GM18519 (cell line): Measurements from ENCODE around the gene TMEM187.

Experiments
- ATAC-seq: cut with Tn5 transposase; IDR thresholded peaks from one replicate; pipeline ENCODE4 v1.9.1; 2021; ENCODE audit warnings: mild to moderate bottlenecking, moderate library complexity; ENCODE audit not compliant: unreplicated experiment, low FRiP score

The TMEM187 gene

DNA sequence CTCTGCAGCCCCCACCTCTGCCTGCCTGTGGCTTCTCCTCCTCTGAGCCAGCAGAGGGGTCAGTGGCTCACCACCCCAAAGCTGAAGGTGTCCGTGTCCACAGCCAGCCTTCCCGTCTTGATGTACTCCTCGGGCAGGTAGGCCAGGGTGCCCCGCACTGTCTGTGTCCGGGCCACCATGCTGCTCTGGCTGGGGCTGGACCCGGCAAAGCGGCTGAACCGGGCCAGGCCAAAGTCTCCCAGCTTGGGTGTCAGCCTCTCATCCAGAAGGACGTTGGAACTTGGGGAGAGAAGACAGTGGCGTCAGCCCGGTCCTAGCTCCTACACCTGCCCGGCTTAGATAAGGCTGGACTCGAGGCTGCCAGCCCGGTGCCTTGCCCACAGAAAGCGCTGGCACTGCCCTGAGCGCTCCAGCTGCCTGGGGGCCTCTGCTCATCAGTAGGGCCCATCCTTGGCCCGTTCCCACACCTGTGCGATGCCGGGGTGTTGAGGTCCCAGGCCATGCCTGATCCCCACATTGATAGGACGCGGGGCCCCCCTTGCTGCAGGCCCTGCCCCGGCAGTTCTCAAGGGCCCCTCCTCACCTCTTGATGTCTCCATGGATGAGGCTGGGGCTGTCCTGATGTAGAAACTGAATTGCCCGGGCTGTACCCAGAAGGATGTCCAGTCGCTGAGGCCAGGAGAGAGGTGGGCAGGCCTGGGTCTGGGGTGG is 44.0 kb downstream of the TMEM187 start:
- no peak for ATAC-seq

DNA sequence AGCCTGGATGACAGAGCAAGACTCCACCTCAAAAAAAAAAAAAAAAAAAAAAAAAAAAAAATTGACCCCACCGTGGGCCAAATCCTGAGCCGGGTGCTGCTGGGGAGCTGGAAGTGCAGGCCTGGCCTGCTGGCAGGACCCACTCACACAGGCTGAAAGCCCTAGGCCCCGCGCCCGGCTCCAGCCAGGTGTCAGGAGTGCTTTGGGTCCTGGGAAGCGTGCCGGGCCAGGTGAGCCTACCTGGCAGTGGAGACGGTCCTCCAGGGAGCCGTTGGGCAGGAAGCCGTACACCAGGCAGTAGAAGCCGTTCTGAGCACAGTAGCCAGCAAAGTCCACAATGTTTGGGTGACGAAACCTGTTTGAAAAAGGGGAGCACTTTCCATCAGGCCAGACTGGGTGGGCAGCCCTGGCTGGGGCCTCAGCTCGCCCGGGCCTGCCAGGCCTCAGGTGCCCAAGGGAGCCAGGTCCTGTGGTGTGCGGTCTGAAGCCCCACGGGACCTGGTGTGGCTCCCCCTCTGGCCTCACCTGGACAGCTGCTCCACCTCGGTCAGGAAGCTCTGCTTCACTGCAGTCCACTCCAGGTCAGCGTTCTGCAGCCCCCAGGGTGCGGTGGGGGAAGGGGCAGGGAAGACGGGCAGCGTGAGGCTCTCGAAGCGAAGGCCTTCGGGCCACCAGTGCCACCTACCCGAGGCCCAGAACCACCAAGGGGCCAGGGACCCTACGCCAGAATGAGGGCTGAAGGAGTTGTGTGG is 45.4 kb downstream of the TMEM187 start:
- ATAC-seq = no peak

DNA sequence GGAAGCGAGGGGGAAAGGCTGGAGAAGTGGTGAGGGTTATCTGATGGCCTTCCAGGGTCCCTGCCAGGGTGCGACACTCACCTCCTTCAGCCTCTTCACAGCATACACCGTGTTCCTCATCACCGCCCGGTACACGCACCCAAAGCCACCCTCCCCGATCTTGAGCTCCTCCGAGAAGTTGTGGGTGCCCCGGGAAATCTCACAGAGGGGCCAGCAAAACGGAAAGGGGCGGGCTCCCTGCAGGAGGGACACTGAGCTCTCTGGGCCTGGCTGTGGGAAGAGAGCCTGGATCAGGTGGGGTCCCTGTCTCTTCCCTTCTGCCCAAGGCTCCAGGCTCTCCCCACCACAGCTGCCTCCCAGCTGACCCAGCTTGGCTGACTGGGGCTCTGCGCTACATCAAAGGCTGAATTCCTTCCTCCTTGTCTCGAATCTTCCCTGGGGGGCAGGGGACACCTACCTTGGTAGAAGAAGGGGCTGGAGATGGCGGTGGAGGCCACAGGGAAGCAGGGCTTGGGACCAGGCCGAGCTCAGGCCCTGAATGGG is 46.0 kb downstream of the TMEM187 start:
- no peak for ATAC-seq

DNA sequence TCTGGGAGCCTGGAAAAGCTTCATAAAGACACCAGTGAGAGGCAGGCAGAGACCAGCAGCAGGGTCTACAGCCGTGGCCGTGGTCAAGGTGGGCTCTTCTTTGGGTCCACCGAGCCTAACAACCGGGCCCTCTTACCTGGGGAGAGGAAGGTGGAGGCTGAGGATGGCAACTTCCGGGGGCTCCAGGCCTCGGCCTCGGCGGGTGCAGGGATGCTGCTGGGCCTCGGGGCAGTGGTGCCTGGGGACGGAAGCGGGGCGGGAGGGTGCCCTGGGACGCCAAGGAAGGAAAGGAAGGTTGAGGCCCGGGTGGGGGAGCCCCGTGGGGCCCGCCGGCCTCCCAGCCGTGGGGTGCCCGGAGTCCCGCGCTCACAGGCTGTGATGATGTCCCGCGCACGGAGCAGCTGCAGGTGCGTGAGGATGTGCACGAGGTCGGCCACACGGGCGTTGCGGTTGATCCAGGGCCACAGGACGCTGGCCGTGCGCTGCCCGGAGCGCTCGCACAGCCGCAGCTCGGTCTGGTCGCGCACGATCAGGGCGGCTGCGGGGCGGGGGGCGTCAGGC is 46.6 kb downstream of the TMEM187 start:
- ATAC-seq = no peak

DNA sequence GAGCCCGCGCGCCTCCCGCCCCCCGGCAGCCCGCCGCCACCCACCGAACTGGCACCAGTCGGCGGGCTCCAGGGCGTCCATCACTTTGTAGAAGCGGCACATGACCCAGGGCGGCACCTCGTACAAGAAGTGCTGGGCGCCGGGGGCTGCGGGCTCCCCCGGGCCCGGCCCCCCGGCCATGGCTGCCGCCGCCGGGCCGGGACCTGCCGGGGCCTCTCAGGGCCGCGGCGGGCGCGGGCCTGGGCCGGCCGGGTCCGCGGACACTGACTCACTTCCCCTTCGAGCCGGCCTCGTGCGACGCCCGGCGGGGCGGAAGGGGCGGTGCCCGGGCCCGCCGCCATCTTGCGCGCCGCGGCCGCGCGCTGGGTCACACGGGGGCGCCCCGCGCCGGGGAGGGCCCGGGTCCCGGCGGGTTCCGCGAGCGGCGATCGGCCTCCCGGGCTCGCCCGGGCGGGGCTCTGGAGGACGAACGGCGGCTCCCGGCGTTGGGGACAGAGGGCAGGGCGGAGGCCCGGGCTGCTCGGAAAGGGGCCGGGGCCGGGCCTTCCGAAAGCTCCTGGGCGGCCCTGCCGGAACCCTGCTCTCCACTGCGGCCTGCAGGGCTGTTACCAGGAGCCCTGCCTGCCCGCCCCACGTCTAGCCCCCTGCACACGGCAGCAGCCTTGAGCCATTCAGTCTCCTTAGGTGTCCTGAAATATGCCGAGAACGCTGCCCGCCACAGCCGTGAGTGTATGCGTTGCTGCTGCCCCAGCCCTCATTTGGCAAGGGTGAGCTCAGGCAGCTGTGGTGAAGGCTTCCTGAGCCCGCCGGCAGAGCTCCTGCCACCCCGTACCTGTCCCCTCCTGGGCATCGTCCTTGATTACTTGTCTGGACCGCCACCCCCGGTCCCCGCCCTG is 47.3 kb downstream of the TMEM187 start, which contains the start of gene IRAK1:
Gene IRAK1 (minus strand): TSS at position 270 of the 896 bp plus-strand sequence. CDS start 90 bp downstream, at position 180.
- ATAC-seq = no peak

DNA sequence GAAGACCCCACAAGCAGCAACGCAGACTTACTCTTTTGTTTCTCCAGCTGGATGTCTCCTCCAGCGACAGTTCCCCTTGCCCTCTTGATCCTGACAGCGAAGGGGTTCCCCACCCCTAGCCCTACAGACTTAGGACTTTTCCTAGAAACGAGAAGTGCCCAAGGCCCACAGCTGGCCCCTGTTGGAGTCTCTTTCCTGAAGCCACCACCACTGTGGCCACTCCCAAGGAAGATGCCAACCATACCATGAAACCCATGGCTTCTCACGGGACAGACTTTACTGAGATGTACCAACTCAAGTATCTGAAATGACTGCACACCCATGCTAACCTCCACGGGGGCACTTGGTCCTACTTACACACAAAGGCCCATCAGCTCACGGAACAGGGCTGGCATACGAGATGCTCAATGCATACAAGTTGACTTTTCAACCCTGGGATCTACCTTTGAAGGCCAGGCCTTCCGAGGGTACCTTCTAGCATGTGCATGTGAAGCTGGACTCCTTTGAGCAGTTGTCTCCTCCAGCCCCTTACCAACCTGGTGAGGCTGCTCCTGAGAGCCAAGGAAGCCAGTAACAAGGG is 48.1 kb downstream of the TMEM187 start:
- no peak for ATAC-seq

DNA sequence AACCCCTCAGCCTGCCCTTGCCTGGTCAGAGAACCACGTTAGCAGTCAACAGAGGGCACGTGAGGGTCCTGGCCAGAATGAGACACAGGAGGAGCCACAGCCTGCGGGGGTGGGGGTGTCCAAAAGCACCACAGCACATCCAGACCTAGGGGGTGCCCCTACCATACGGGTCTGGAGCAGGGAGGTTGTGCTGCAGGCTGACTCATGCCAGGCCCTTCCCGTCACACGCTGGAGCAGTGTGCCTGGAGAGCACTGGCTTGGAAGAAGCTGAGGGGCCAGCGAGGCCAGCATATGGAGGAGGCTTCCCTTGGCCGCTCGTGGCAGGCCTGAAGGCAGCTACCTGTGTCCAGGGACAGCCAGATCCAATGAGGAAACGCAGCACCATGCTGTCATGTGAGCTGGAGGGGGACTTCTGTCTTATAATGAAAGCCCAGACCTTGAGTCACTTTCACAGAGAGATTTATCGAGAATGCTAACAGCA is 48.6 kb downstream of the TMEM187 start:
- ATAC-seq = no peak

DNA sequence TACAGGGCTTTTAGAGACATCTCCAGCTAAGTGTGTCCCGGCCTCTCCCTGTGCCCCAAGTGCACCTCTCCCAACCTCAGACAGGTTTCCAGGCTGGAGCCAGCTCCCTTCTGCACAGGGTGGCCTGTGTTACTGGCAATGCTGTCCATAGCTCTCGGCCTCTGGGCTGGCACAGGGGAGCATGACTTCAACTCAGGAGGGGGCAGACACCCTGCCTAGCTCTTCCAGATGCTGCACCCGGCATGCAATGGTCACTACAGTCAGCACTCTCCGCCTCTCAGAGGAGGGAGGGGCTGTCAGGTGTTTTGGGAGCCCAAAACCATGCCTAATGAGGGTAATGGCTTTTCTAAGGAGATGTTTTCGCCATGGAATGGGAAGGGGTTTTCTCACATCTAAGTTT is 49.6 kb downstream of the TMEM187 start:
- no peak for ATAC-seq

DNA sequence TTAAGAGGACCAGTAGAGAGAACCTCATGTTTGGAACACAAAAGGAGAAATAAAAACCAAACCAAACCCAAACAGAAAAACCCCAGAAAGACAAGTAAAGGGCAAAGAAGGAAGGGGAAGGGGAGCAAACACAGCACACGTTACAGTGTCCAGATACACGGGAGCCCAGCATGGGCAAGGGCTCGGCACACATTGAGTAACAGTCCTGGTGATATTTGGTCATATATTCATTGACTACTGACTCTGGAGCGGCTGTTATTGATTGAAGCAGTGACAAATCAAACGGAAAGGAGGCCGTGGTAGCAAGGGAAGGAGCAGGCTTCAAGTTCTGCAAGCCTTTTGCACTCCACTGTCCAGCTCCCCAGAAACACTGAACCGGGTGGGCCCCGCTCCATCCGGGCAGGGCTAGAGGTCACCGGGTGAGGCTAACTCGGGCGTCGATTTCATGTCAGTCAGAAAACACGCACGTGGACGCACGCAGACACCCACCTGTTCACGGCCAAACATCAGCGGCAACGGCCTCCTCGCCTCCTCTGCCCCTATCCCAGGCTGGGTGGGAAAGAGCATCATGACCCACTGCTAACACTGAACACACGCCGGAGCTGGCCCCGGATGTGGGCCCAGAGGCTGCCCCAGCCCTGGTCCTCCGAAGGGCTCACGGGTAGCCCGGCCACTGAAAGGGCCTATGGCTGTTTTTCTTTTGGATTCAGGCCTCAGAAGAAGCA is 50.9 kb downstream of the TMEM187 start:
- no peak for ATAC-seq

DNA sequence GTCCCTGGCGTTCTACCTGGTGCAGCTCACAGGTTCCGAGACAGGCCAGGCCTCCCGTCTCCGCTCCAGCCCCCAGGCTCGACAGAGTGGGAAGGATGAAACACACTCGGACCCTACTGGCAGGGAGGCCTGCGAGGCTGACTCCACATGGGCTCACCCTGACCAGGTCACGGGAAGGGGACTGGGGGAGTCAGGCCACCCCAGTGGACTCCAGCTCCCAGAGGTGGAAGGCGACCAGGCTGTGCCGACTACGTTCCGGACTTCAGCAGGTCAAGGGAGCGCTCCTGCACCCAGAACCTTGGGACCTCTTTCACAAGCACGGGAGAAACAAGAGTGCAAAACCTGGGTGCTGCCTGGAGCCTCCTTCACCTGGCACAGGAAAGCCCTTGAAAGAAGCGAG is 51.7 kb downstream of the TMEM187 start:
- no peak for ATAC-seq

DNA sequence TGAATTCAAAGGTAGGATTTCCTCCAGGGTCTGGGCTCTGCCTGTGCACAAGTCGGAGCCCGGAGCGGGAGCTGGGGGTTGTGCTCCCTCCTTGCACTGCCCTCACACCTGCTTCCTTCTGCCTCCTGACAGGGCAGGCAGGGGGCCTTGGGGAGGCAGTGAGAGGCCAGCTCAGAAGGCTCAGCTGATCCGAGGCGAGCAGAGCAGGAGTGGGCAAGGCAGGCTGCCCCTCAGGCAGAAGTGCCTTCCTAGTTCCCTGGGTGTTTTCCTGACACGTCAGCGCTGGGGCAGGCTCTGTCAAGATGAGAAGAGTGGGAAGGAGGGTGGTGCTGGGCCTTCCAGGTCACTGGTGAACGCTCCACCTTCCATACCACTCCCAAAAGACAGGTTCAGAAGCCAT is 52.7 kb downstream of the TMEM187 start:
- no peak for ATAC-seq

DNA sequence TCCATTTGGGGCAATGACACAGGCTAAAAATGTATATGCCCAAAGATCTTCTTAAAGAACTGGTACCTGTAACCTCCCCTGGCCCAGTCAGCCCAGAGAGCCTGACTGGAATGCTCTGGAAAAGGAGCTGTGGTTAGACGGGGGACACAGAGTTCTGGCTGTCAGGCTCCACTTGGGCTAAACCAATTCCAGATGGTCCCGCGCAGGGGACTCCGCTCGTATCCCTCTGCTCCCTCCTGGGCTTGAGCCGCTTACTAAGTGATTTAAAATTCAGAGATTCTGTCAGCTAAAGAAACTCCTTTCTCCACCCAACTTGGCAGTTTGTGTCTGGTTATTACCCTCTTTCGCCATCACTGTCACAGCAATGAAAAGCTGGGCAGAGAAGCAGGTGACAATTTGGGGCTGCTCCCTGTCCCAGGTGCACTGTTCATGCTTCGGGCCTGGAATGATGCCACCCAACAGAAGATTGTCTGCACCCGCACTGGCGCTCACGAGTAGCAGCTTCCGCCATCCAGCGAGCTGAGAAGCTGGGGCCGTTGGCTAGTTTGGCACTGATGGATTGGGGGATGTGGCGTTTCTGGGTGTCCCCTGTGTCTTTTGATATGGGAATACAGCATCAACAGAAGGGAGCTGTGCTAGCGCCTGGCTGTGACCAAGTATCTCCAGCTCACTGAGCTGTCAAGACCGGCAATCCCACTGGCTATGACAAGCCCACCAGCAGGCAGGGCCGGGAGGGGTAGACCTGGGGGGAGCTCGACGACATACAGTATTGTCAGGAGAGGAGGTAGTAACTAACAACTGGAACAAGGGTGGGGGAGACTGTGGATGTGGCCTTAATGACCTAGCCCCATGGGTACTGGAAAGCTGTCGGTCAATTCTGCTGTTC is 53.8 kb downstream of the TMEM187 start:
- ATAC-seq = no peak

DNA sequence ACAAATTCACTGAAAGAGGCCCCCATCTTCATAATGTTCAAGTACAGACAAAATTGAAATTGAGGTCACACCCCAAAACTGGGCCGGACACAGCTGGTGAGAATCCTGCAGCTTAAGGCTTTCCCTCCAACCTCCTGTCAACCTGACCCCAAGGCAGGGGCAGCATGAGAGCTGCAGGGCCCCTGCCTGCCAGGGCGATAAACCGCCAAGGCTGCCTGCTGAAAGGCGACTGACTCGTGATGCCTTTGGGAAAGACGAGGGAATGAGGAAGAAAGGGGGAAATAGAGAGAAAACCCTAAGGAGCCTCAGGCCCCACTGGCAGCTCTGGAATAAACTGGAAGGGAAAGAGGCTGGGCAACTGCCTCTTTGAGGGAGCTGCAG is 54.5 kb downstream of the TMEM187 start:
- ATAC-seq = no peak

DNA sequence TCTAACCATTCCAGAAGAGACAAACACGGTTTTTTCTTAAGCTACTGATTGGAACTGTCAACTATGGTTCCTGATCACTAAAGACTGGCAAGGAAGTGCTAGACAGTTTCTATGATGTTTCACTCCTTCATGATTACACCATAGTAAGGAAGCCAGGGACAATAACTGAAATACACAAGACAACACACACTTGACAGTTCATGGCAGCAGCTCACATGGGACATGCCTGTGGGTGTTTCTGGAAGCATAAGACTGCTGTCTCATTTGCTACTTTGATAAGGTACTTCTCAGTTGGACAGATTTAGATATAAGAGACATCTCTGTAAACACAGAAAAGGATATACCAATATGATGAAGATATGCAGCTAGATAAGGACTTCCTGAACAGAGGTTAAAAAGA is 55.4 kb downstream of the TMEM187 start:
- ATAC-seq = no peak

DNA sequence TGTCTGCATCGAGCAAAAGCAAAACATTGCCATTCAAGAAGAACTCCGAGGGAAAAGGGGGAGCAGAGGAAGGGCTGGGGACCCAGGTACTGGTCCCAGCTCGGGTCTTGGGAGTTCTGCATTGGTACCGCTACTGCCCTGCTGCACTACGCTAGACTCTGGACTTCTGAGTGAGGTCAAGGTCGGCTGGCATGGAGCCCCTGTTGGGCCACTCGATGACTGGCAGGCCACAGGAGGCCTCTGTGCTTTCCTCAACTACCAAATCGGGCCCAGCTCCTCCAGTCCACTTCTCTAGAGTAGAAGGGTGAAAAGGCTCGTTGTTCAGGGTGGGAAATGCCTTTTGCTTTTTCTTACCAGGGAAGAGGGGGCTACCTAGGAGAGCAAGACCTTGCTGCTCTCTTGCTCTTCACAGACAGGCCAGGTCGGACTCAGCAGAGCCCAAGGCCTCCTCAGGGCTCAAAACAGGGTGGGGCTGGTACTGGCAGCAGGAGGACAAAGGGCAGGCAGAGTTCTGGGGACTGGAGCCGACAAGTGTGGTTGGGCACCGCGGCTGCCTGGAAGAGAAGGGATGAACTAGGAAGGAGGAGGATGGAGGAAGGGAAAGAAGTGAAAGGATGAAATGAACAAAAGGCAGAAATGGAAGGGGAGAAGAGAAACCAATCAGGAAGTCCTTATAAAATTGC is 56.1 kb downstream of the TMEM187 start:
- no peak for ATAC-seq

DNA sequence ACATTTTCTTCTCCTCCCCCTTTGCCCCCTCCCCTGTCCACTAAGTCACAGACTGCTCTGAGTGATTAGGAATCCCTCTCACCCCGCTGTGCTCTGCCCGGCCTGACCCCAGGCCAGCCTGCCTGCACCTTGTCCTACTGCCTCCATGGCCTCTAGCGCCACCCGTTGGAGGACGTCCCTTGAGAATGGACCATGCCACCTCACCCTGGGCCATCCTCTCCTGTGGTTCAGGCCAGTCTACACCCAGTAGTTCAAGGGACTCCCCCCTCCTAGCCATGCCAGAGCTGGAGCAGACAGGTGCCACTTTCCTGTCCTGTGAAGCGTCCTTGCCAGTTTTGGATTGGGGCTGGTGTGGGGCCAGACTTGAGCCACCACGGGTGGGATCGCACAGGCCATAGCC is 56.9 kb downstream of the TMEM187 start:
- no peak for ATAC-seq

DNA sequence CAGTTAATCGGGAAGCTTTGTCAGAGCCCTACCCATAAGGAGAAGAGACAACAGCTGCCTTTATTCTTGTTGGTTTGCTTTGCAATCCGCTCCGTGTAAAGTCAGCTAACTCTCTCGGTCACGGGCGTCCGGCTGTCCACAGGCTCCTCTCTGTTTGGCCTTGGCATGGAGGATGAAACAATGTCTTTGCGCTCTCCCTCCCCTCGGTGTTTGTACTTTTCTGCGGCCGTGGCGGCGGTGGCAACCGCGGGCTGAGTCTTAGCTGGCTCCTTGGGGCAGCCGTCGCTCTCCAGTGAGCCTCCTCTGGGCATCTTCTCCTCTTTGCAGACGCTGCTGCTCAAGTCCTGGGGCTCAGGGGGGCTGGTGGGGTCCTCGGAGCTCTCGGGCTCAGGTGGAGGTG is 57.7 kb downstream of the TMEM187 start:
- no peak for ATAC-seq
